GM08714 (cell line): ENCODE data around the gene SHISAL1.
"Not testable (repeated sequence)": the region's sequence is repeated elsewhere in the genome, so short reads cannot be mapped to it uniquely, and the experiment has no call there.

Source experiments
- H3K4me3 ChIP-seq: fragments of 200-500 bp; sonication (Bioruptor generic); 2 replicates; pipeline ENCODE4 v1.5.1; 2014; ENCODE audit warnings: mild to moderate bottlenecking, low read length, inconsistent platforms
- ZNF274 ChIP-seq: IDR thresholded peaks from 2 replicates; pipeline ENCODE4 v1.6.1; 2012; ENCODE audit warnings: mild to moderate bottlenecking, low read depth, low read length

SHISAL1 gene

DNA sequence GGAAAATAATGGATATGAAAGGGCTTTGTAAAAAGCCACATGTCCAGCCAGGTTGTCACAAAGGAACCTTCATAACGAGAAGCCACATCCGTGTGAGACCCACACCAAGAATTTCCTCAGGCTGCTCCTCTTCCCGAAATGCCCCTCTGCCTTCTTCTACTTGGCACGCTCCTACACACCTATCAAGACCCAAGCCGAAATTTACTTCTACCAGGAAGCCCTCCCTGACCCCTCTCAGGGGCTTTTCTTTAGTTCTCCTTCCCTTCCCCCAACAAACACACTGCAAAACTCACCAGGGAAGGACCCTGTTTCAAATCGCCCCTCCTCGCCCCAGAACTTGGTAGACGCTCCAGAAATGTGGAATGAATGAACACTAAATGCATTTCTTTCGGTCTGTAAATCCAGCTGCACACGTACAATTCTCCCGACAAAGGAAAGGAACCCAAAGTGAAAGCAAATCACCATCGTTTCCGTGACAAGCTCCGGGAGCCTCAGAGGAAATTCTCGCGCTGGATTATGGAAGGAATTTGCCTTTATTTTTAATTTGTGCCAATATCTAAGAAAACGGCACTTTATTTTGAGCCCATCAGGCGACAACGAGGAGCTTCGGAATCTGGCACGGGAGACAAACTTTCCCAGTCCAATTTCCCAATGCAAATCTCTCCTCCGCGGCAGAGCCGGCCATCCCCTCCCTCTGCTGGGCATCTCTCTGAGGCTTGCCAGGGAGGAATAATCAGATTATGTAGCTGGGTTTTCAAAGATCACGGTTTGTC lies 13.2 kb upstream of the SHISAL1 start:
- H3K4me3 ChIP-seq = no peak overlapping the region

DNA sequence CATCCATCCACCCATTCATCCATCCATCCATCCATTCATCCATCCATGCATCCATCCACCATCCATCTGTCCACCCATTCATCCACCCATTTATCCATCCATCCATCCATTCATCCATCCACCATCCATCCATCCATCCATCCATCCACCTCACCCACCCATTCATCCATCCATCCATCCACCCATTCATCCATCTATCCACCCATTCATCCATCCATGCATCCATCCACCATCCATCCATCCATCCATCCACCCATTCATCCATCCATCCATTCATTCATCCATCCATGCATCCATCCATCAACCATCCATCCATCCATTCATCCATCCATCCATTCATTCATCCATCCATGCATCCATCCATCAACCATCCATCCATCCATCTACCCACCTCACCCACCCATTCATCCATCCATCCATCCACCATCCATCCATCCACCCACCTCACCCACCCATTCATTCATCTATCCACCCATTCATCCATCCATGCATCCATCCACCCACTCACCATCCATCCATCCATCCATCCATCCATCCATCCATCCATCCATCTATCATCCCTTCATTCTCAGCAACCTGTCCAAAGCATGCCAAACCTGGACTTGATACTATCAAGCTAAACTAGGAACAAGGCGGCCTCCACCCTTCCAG lies 10.5 kb upstream of the SHISAL1 start:
- H3K4me3 ChIP-seq = not testable (repeated sequence)

More for the DNA sequence above, 13.2 kb upstream of the SHISAL1 start:
- no peak for TF ChIP-seq ZNF274

DNA sequence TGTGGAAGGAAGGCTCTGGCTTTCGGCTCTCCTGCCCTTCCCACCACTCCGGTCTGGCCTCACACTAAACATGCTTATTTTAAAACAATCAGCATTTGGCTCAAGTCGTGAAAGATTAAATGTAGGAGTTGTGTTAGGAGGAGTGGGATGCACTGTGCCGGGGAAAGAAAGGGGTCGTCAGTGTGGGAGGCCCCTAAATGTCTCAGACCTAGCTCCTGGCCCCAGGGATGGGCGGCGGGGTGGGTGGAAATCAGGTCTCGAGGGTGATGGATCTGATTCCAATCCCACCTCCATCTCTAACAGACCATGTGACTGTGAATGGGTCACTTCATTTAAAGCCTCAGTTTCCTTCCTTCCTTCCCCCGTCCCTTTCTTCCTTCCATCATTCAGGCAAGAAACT lies 6.9 kb upstream of the SHISAL1 start:
- no peak for TF ChIP-seq ZNF274
- no peak overlapping the region for H3K4me3 ChIP-seq

DNA sequence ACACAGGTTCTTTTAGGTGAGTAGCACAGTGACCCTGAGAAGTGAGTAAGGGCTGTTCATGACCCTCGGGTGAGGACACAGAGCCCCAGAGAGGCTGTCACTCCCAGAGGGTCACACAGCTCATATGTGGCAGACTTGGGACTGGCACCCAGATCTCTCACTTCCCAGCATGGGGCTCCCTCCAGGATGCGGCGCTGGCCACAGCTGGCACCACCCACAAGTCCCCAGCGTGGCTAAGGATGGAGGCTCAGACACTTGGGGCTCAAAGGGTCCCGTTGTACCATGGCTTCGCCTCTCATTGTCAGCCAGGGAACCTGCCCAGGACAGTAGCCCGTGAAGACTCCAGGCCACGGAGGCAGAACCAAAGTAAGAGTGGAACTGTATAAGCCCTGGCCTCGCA lies 6.0 kb upstream of the SHISAL1 start:
- no peak for TF ChIP-seq ZNF274

DNA sequence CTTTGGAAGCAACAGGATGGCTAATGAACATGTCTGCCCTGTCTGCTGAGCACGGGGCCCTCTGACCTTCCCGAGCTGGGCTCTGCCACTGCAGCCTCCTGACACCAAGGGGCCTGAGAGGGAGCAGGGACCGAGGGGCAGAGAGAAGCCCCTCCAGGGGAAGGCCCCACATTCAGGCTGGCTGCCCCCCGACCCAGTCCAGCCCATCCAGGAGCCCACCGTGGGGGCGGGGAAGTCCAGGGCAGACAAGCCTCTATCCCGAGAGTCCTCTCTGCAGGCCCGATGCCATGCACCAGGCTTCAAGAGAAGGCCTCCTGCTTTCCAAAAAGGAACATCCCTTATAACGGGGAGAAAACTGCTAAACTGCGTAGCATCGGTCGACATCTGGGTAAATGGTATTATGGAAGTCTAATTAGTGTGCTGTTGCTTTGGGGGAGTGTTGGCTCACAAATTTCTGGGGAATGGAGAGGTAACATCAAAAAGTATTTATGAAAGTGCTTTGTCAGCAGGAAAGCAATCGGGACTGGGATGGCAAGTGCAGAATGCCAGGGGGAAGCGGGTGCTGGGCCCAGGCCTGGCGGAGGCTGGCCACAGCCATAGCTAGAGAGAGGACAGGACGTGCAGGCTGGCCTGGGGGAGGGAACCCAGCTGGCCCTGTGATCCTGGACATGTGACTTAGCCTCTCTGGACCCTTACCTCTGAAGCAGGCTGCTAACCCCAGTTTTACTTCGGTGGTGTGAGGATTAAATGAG lies 5.3 kb upstream of the SHISAL1 start:
- TF ChIP-seq ZNF274 = no peak
- H3K4me3 ChIP-seq = no peak overlapping the region

More for the DNA sequence above, 6.0 kb upstream of the SHISAL1 start:
- H3K4me3 ChIP-seq = no peak overlapping the region

DNA sequence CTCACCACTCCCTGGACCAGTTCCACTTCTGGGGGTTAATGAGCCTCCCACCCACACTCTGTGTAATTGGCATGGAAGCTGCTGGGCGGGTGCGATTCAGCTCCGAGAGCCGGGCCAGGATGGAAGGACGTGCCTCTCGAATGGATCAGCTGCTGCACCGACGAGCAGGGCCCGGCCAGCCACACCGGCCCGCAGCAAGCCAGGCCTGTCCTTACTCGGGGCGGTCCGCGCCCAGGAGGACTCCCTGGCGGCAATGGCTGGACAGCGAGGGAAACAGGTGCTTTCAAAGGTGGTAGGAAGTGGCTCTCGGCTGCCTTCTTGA lies 4.3 kb upstream of the SHISAL1 start:
- TF ChIP-seq ZNF274 = no peak
- H3K4me3 ChIP-seq = no peak overlapping the region

DNA sequence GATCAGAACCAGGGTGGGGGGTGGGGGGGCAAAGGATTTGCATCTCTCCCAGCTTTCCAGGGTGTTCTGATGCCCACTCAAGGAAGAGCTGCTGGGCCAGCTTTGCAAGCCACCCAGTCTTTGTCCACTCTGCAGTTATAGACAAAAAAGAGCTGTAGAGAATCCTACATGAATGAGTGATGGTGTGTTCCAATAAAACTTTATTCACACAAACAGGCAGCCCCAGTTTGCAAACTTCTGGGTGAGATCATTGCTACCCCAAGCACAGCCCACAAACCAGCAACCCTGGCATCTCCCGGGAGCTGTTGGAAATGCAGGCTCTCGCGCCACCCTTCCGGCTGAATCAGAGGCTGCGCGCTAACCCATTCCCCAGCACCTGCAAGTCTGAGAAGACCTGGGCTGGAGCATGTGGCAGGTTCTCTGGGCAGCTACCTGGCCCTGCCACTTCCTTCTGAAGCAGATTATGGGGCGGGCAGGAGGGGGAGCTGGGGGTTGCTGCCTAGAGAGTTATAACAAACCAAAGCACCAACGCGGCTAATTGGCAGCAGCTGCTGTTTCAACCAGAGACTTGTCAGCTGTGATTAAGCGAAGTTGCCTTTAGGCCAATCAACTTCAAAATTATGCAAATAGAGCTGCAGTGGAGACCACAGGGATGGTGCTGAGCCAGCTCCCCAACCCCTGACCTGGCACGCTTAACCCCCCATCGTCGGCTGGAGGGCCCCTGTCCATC lies 3.8 kb upstream of the SHISAL1 start:
- H3K4me3 ChIP-seq = no peak overlapping the region
- no peak for TF ChIP-seq ZNF274

DNA sequence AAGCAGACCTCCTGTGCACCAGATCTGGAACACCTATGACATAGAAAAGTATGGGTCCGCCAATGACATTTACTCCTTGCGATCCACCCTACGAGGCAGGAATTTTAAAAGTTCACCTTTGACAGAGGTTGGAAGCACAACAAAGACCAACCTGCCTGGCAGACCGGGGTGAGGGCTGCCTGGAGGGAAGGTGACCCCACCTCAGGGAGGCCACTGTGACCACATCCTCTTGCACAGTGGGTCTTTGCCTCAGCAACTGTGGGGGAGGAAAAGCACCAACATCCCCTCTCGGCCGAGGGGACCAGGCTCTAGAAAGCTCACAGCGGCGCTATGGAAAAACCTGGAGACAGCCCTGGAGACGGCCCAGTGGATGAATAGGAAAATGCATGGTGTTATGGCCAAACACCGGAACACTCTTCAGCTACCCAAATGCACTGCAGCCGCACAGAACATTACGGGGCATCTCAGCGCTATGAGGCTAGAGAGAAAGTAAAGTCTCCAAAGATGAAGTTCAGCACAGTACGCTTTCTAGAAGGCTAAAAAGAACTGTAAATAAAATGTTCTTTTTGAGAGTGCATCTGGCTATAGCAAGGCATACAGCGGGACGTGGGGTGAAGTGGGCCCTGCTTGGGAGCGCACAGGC lies 1.8 kb upstream of the SHISAL1 start:
- no peak overlapping the region for H3K4me3 ChIP-seq

DNA sequence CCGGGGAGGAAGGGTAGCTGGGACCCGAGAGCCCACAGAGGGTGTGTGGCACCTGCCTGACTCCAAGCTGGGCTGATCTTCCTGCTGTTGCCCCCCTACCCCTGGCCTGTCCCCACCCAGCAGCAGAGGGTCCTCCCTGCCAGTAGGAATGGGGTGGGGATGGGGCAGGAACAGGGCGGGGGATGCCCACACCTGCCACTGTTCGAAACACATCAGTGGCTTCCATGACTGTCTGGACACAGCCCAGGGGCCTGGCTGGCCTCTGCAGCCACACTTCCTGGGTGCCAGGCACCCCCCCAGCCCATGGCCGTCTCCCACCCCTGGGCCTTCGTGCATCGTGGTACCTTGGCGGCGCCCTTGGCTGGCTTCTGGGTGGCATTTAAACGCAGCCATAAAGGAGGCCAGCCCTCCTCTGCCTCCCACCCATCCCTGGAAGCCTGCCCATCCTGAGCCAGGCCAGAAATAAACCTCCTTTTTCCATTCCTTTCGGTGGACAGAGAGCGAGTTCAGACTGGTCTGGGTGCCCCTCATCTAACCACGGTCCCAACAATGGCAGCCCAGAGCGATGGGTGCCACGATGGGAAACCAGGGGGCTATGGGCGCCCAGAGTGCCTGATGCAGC lies 745 bp upstream of the SHISAL1 start:
- TF ChIP-seq ZNF274 = no peak
- H3K4me3 ChIP-seq = no peak overlapping the region

More for the DNA sequence above, 1.8 kb upstream of the SHISAL1 start:
- TF ChIP-seq ZNF274 = no peak

DNA sequence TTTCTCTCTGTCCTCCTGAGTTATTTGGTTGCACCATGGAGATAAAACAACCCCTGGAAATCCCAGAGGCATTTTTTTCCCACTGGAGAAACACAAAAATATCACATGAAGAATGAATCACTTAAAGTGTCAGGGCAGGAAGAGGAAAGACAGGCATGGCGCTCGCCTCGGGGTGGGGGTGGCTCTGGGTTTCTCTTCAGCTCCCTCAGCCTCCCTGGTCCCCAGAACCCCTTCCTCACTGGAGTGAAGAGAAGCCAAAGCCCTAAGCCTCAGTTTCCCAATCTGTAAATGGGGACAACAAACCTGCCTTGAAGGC lies 938 bp downstream of the SHISAL1 start:
- no peak for TF ChIP-seq ZNF274
- no peak overlapping the region for H3K4me3 ChIP-seq

DNA sequence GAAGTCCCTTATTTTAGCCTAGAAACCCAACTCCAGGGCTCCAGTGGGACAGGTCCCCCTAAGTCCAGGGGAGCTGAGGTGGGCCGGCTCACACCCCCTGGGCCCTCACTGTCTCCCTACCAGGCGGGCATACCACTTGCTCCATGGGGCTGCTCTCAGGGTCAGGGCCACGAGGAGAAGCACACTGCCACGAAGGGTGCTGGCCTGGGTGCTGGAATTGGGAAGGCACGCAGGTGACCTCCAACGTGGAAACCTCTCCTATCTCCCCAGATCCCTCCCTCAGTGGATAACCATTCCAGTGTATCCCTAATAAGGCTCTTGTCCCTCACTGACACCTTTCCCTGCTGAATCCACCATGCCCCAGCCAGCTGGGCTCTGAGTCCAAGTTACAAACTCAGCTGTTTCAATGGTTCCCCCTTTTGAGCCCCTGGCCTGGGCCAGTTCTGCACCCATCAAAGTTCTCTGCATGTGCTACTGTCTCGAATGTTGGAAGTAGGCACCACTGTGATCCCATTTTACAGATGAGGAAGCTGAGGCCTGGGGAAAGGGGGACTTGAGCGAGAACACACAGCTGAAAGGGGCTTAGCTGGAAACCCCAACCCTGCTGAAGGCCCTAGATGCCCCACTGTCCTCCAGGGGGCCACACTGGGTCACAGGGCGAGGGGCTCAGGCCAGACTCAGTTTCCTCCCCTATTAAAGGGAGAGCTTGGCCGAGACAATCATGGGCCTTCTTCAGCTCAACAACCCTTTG lies 1.5 kb downstream of the SHISAL1 start:
- no peak overlapping the region for H3K4me3 ChIP-seq
- TF ChIP-seq ZNF274 = no peak

DNA sequence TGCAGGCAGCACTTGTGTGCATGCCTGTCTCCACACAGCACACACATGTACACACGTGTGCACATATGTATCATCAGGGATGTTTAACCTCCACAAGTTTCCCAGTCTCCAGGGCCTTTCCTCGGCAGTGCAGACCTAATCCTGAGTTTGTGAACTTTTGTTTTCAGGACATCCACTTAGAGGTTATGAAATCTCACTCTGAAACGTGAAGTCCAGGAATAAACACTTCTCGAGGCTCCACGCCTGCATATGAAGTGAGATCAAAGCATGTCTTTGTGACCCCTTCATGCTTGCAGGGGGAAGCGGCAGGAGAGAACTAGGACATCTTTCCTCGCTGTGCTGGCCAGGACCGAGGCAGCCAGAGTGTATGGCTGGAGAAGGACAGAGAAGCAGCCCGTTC lies 3.1 kb downstream of the SHISAL1 start:
- no peak for TF ChIP-seq ZNF274
- H3K4me3 ChIP-seq = no peak overlapping the region

DNA sequence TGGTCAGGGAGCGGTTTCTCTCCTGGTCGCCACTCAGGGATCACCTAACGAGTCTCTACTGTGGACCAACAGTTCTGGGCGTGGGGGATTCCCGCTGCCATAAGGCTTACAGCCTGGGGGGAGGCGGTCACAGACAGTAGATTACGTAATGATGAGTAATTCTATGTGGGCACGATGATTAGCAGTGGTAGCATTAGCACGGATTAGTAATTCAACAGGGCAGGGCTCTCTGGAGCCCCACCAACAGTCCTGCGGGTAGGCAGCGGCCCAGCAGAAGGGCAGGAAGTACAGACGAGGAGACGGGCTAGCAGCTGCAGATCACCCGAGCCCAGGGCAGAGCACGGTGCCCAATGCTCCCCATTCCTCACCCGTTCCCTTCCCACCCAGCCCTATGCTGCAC lies 3.6 kb downstream of the SHISAL1 start:
- no peak for TF ChIP-seq ZNF274
- no peak overlapping the region for H3K4me3 ChIP-seq
